Measurements from ENCODE around the gene AGAP1.

- TF ChIP-seq CTCF (IDR thresholded peaks at IDR 0.05) (no peak), POLR2A (IDR thresholded peaks at IDR 0.05) (no peak)
Observed at GRCh38 chr2:235542733-235543127, 48.9 kb downstream of the AGAP1 start.
